Dermis microvascular lymphatic vessel endothelial cell (primary cell): ENCODE results near the gene KANK3. TPM values are rescaled to one million over a fixed set of nuclear protein-coding genes. Genes with fewer than 3 reads are reported as not detected.
"Not testable (repeated sequence)": the region's sequence is repeated elsewhere in the genome, so short reads cannot be mapped to it uniquely, and the experiment has no call there.

Experiments used
- DNase-seq, 2 donors: peaks; one replicate each; pipeline versions ENCODE4 v3.0.0 to v3.0.0-alpha.2; 2010; ENCODE audit warnings: low read depth in 2 of 2
- total RNA-seq: library from RNA; depleted of rRNA; stranded (reverse); fragments of >200 nt; gene quantifications from 2 replicates; pipeline ENCODE4 v1.2.1, GENCODE V29; 2014

The KANK3 gene
- total RNA-seq, 1 donor from 2014 or later, result 52.8 TPM

DNA sequence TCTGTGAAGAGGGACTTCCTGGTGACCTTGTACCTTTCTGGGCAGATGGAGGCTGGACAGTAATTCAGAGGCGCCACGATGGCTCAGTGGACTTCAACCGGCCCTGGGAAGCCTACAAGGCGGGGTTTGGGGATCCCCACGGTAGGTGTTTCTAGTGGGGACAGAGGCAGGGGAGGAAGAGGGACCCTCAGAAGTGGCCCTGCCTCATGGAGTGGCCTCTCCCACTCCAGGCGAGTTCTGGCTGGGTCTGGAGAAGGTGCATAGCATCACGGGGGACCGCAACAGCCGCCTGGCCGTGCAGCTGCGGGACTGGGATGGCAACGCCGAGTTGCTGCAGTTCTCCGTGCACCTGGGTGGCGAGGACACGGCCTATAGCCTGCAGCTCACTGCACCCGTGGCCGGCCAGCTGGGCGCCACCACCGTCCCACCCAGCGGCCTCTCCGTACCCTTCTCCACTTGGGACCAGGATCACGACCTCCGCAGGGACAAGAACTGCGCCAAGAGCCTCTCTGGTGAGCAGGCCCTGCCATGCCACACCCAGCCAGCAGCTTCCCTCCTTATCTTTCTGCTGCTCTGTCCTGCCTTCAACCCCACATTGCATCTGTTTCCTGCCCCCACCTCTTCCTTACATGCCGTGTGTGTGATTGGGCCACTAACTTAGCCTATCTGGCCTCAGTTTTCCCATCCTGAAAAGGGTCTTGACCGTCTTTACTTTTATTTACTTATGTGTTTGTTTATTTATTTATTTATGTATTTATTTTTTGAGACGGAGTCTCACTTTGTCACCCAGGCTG, 28.1 kb upstream of the KANK3 start:
- no peak for DNase-seq

DNA sequence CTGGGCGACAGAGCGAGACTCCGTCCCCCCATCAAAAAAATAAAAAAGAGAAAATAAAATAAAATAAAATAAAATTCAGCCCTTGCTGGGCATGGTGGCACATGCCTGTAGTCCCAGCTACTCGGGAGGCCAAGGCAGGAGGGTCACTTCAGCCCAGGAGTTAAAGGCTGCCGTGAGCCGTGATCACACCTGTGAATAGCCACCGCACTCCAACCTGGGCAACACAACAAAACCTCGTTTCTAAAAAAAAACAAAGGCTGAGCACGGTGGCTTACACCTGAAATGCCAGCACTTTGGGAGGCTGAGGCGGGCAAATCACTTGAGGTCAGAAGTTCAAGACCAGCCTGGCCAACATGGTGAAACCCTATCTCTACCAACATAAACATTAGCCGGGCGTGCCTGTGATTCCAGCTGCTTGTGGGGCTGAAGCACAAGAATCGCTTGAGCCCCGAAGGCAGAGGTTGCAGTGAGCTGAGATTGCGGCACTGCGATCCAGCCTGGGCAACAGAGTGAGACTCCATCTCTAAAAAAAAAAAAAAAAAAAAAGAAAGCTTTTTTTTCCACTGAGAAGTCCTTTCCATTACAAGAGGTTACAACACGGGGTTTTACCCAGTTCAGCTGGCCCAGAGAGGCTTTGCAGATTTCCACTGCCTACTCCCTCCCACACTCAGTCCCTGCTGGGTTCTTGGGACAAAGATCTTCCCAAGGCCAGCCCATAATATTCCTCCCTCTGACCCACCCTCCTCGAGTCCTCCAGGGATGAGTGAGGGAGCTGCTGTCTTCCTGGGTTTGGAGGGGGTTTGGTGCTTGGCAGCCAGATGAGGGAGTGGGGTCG, 27.3 kb upstream of the KANK3 start:
- DNase-seq, result no peak

DNA sequence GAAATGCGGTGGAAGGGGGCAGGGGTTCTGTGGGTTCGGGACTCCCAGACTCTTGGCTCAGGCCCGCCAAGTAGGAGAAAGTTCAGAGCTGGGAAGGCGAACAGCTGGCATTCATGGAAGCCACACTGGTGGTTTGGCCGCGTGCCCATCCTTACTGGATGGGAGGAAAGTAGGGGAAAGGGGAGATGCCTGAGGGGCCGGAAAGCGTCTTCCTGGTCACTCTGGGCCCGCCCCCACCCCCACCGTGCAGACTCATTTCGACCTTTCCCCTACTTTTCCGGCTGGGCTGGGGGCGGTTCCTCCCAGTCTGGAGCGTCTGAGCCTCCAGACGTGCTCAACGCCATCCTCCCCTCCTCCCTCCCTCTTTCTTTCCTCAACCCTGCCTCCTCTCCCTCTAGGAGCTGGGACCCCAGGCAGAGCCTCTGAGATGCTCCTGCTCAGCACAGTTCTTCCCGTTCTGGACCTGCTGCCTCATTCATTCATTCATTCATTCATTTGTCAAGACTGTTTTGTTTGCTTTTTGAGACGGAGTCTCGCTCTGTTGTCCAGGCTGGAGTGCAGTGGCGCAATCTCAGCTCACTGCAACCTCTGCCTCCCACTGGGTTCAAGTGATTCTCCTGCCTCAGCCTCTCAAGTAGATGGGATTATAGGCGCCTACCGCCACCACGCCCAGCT, 24.4 kb upstream of the KANK3 start:
- DNase-seq, result peak; percentile 73 to 96

DNA sequence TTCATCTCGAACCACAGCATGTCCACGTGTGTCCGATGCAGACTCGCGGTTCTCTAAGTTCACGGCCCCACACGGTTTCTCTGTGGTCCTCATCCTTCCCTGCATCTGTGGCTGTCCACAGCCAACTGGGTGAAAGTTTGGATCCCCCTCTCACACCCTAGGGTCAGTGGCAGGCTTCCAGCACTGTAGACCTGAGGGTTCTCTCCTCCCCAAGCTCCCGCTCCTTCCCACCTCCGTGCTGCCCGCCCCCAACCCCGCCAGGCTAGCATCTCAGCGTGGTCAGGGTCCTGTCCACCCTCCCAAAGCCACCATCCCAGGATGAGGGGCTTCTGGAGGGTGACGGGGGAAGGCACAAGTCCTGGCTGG, 23.9 kb upstream of the KANK3 start:
- peak in 1 of 2 donors; percentile 46 for DNase-seq

DNA sequence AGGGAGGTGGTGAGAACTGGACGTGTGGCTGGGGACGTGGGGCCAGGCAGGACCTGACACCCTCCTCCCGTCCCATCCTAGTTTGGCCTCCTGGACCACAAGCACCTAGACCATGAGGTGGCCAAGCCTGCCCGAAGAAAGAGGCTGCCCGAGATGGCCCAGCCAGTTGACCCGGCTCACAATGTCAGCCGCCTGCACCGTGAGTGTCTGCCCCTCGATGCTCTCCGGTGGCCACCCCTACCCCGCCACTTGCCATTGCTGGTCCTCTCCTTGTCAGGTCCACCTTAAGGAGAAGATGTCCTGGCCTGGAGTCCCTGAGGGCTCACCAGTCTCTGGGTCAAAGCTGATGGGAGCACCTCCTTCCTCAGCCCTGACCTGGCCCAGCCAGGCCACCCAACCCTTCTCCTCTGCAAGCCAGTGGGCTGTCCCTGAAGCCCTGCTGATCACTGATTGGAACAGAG, 23.1 kb upstream of the KANK3 start:
- no peak for DNase-seq

DNA sequence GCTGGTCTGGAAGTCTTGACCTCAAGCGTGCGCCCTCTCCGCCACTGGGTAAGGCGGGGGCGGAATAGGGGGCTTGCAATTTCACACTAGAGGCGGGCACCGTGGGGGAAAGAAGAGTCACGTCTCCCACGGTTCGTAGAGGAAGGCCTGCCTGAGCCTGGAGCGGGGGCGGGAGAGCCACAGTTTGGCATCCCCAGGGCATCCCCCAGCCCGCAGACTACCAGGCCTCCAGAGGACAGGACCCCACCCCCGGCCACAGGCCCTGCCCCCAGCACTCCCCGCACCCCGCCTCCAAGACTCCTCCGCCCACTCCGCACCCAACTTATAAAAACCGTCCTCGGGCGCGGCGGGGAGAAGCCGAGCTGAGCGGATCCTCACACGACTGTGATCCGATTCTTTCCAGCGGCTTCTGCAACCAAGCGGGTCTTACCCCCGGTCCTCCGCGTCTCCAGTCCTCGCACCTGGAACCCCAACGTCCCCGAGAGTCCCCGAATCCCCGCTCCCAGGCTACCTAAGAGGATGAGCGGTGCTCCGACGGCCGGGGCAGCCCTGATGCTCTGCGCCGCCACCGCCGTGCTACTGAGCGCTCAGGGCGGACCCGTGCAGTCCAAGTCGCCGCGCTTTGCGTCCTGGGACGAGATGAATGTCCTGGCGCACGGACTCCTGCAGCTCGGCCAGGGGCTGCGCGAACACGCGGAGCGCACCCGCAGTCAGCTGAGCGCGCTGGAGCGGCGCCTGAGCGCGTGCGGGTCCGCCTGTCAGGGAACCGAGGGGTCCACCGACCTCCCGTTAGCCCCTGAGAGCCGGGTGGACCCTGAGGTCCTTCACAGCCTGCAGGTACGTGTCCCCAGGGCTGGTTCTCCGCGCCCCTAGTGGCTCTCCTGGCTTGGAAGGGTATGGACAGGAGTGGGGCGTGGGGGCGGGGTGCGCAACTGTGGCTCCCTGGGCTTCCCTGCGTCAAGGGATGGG, 21.0 kb upstream of the KANK3 start, which contains the start of gene ANGPTL4:
Gene ANGPTL4 (plus strand): TSS at position 353 of the 969 bp plus-strand sequence. CDS start 167 bp downstream, at position 520.
- peak in 1 of 2 donors; percentile 69 for DNase-seq

DNA sequence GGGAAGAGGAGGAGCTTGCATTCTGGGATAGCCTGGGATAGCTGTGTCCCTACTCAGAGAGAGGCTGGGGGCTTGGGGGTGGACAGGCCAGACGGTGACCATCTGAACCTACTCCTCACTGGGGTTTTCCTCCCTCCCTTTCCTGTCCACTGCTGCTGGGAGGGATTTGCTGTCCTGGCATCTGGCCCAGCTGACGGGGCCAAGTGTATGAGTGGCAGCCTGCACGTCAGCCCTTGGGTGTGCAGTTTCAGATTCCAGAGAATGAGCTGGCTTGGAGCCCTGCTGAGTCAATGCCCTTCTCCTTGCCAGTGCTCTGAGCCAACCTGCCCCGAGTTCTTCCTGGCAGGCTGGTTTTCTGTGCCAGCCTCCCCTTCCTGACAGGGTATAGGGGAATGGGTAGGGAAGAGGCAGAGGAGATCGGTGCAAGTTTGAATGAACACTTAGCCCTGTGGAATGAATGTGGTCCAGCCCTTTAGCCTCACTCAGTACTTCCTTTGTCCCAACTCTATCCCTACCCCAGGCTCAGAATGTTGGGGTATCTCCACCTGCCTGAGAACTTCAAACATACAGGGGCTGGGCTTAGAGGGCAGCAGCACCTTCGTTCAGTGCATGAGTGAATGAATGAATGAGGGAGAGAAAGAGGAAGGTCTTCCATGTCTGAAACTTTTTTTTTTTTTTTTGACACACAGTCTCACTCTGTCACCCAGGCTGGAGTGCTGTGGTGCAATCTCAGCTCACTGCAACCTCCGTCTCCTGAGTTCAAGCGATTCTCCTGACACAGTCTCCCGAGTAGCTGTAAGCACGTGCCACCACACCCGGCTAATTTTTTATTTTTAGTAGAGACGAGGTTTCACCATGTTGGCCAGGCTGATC, 19.1 kb upstream of the KANK3 start:
- DNase-seq, result peak; percentile 93 to 99

DNA sequence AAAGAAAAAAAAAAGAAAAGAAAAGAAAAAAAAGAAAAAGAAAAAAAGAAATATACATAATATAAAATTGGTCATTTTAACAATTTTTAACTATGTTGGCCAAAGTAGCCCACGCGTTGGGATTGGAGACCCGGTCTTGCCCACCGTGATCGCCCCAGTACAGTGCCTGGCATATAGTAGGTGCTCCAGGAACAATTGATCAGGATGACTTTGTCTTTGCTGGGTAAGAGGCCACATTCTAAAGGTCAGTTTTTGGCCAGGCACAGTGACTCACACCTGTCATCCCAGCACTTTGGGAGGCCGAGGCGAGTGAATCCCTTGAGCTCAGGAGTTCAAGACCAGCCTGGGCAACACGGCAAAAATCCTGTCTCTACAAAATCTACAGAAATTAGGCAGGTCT, 17.1 kb upstream of the KANK3 start:
- DNase-seq, result no peak

DNA sequence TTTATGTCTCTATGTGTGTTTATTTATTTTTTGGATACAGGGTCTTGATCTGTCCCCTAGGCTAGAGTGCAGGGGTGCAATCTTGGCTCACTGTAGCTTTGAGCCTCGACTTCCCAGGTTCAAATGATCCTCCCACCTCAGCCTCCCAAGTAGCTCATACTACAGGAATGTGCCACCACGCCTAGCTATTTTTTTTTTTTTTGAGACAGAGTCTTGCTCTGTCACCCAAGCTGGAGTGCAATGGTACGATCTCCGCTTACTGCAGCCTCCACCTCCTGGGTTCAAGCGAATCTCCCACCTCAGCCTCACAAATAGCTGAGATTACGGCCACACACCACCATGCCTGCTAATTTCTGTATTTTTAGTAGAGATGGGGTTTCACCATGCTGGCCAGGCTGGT, 15.9 kb upstream of the KANK3 start:
- no peak for DNase-seq

DNA sequence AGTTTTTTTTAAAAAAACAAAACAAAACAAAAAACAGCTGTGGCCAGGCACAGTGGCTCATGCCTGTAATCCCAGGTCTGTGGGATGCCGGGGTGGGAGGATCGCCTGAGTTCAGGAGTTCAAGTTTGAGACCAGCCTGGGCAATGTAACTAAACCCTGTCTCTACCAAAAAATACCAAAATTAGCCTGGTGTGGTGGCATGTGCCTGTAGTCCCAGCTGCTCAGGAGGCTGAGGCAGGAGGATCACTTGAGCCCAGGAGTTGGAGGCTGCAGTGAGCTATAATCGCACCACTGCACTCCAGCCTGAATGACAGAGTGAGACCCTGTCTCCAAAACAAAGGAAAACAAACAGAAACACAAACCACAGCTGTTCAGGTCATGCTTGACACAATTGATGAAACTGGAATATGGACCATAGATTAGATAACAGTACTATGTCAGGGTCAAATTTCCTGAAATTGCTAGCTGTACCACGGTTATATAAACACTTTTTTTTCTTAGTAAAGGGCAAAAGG, 14.0 kb upstream of the KANK3 start:
- peak in 1 of 2 donors; percentile 44 for DNase-seq

DNA sequence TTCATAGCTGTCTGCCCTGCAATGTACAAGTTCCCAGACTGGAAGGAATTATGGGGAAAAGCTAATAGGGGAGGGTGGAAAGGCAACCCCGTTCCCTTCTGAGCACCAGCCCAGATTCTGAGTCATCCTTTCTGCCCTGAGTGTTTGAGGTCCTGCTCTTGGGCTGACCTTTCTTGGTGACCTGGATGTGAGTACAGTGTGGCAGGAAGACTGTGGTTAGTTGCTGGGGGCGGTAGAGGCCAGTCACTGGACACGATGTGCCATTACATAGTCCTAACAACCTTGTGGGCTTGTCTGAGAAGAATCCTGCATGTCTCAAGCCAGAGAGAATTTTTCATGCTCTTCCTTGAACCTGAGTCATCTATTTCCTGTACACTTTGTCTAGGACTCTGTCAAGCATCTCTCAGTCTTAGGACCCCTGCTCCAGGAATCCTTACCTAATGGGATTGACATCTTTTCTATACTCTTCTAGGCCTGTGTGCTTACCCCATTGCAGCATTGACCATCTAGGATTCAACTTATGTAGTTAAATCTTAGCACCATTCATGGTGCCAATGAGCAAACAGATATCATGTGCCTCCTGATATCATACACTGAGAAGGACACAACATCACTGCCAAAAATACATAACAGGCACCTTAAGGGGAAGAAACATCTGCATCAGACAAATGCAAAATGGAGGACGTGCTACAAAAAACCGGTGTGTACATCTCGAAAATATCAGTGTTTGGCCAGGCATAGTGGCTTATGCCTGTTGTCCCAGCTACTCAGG, 12.8 kb upstream of the KANK3 start:
- peak in 1 of 2 donors; percentile 97 for DNase-seq

DNA sequence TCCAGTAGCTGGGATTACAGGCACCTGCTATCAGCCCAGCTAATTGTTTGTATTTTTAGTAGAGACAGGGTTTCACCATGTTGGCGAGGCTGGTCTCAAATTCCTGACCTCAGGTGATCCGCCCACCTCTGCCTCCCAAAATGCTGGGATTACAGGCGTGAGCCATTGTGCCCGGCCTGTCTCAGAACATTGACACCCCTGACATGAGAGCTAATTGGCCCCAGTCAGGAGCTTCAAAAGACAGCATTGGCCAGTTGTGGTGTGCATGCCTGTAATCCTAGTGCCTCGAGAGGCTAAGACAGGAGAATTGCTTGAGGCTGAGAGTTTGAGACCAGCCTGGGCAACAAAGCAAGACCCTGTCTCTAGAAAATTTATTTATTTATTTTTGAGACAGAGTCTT, 9.8 kb upstream of the KANK3 start:
- DNase-seq, result not testable (repeated sequence)

DNA sequence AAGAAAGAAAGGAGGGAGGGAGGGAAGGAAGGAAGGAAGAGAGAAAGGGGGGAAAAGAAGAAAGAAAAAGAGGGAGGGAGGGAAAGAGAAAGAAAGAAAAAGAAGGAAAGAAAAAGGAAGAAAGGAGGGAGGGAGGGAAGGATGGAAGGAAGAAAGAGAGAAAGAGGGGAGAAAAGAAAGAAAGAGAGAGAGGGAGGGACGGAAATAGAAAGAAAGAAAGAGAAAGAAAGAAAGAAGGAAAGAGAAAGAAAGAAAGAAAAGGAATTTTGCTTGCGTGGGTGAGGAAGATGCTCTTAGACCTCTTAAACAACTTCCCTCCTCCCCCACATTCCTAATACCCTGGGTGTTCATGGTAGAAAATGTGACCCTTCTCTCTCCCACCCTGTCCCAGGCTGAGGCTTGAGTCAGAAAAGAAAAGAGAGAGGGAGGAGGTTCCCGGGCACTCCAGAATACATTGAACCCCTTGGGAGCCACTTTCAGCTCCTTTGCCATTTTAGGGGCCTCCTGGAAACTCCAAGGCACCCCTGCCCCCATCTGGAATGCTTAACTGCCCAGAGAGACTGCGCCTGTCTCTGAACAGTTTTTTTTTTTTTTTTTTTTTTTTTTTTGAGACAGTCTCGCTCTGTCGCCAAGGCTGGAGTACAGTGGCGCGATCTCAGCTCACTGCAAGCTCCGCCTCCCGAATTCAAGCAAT, 9.2 kb upstream of the KANK3 start:
- no peak for DNase-seq

DNA sequence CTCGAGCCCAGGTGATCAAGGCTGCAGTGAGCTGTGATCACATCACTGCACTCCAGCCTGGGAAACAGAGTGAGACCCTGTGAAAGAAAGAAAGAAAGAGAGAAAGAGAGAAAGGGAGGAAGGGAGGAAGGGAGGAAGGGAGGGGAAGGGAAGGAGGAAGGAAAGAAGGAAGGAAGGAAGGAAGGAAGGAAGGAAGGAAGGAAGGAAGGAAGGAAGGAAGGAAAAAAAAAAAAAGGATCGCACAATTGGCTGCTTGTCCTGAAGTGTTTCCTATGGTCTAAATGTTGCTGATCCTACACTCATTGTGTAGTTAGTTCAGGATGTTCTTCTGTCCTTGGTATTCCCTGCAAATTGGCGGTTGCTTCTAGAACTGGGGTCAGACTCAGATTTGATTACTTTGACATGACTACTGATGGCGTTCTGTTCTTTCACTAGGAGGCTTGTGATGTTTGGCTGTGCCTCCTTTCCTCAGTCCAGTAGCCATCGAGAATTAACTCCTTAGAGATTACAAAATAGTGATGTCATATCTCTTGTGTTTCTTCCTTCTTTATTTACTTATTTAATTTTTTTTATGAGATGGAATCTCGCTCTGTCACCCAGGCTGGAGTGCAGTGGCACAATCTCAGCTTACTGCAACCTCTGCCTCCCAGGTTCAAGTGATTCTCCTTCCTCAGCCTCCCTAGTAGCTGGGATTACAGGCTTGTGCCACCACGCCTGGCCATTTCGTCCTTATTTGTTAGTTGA, 6.7 kb upstream of the KANK3 start:
- DNase-seq, result not testable (repeated sequence)

DNA sequence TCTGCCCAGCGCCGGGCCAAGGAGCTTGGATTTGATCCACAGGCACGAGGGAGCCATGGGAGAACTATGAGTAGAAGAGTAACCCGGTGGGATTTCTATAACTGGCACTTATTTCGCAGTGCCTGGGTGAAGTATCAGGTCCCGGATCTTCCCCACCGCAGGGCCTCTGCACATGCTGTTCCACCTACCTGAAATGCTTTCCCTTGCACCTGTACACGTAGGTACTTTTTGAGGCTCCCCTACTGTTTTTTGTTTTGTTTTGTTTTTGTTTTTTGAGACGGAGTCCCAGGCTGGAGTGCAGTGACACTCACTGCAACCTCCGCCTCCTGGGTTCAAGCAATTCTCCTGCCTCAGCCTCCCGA, 402 bp upstream of the KANK3 start:
- no peak for DNase-seq

DNA sequence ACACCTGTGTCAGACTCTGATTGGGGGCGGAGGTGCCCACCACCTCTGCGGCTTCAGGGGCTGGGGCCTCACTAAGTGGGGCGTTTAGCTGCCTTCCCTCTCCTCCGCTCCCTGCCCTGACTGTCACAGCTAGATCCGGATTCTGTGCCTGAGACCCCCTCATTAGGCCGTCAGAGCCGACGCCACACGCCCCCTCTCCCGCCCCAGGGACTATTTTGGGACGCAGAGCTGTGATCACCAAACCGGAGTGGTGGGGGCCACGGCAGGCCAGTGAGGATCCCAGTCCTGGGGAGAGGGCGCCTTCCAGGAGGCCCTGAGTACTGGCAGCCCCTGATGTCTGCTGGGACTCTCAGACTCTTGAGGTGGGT, 762 bp downstream of the KANK3 start:
- no peak for DNase-seq

DNA sequence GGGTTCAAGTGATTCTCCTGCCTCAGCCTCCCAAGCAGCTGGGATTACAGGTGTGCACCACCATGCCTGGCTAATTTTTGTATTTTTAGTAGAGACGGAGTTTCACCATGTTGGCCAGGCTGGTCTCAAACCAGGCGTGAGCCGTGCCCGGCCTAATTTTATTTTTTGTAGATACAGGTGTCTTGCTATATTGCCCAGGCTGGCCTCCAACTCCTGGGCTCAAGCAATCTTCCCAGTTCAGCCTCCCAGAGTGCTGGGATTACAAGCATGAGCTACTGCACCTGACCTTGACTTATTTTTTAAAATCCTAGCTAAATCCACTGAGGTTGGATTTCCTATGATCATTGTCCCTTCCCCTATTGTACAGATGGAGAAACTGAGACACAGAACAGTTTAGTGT, 1.6 kb downstream of the KANK3 start:
- not testable (repeated sequence) for DNase-seq
